ENCODE measurements around the gene HS3ST3B1. TPM values are rescaled to one million over a fixed set of nuclear protein-coding genes. Genes with fewer than 3 reads are reported as not detected.

HS3ST3B1 gene
- total RNA-seq, 1 experiment from 2014 or later, result 0.33 TPM

- TF ChIP-seq EZH2 (IDR thresholded peaks at IDR 0.05; ENCODE audit: low read length, unreplicated experiment), result no peak
- no peak for TF ChIP-seq EZH2phosphoT487 (IDR thresholded peaks at IDR 0.05; ENCODE audit: borderline replicate concordance, low read length)
- TF ChIP-seq CTCF (conservative IDR thresholded peaks at IDR 0.05; ENCODE audit: low read depth, low read length), result no peak
- Histone ChIP-seq H2AFZ (ENCODE audit: low read length) (no peak overlapping the region), H3K79me2 (ENCODE audit: low read length) (no peaks in the 10 kb centered on the region), H3F3A (ENCODE audit: low read length, unreplicated experiment) (no peaks in the 10 kb centered on the region), H4K20me1 (ENCODE audit: low read length) (no peaks in the 10 kb centered on the region), H3K9ac (ENCODE audit: low read length) (no peak overlapping the region), H3K27me3 (ENCODE audit: low read length) (peaks cover 80% of the 10 kb centered on the region), H3K36me3 (ENCODE audit: low read depth, low read length) (no peaks in the 10 kb centered on the region), H3K4me1 (ENCODE audit: insufficient read depth, low read length) (no peaks in the 10 kb centered on the region), H3K27ac (ENCODE audit: low read length) (no peak overlapping the region), H3K4me2 (ENCODE audit: low read length) (no peak overlapping the region), H3K4me3 (ENCODE audit: low read length) (no peak overlapping the region), H3K9me3 (ENCODE audit: low read length) (no peaks in the 10 kb centered on the region), H3K9me2 (replicated peaks; ENCODE audit: low read length) (no peaks in the 10 kb centered on the region)
- BruUV-seq (replicated peaks), result no TSS peak
- intact Hi-C loops (cut with micrococcal nuclease), result no loop called here
- ChIA-PET CTCF (no interaction called here), POLR2A (ENCODE audit: unreplicated experiment) (no interaction called here)
- ATAC-seq, result no peak
- DNase-seq, result no peak
Observed at GRCh38 chr17:14317383-14317782, 16.5 kb downstream of the HS3ST3B1 start.

- Histone ChIP-seq H3K36me3 (ENCODE audit: low read depth, low read length) (no peaks in the 10 kb centered on the region), H3K9me2 (replicated peaks; ENCODE audit: low read length) (no peaks in the 10 kb centered on the region), H3K4me2 (ENCODE audit: low read length) (no peak overlapping the region), H3K9ac (ENCODE audit: low read length) (no peak overlapping the region), H3K27ac (ENCODE audit: low read length) (no peak overlapping the region), H4K20me1 (ENCODE audit: low read length) (no peaks in the 10 kb centered on the region), H3K9me3 (ENCODE audit: low read length) (no peaks in the 10 kb centered on the region), H3K79me2 (ENCODE audit: low read length) (no peaks in the 10 kb centered on the region), H3K4me1 (ENCODE audit: insufficient read depth, low read length) (no peaks in the 10 kb centered on the region), H3K4me3 (ENCODE audit: low read length) (no peak overlapping the region), H2AFZ (ENCODE audit: low read length) (no peak overlapping the region), H3K27me3 (ENCODE audit: low read length) (peaks cover 87% of the 10 kb centered on the region), H3F3A (ENCODE audit: low read length, unreplicated experiment) (no peaks in the 10 kb centered on the region)
- no peak for DNase-seq
- CTCF ChIA-PET, result no interaction called here
- POLR2A ChIA-PET (ENCODE audit: unreplicated experiment), result no interaction called here
- intact Hi-C loops (cut with micrococcal nuclease), result no loop called here
- TF ChIP-seq EZH2phosphoT487 (IDR thresholded peaks at IDR 0.05; ENCODE audit: borderline replicate concordance, low read length) (no peak), EZH2 (IDR thresholded peaks at IDR 0.05; ENCODE audit: low read length, unreplicated experiment) (no peak), CTCF (conservative IDR thresholded peaks at IDR 0.05; ENCODE audit: low read depth, low read length) (no peak)
- no peak for ATAC-seq
- no TSS peak for BruUV-seq (replicated peaks)
Observed at GRCh38 chr17:14318109-14318917, 17.4 kb downstream of the HS3ST3B1 start.

- no peaks in the 10 kb centered on the region for H3K9me3 ChIP-seq (ENCODE audit: low read length)
- no peaks in the 10 kb centered on the region for H3K36me3 ChIP-seq (ENCODE audit: low read depth, low read length)
- TF ChIP-seq EZH2 (IDR thresholded peaks at IDR 0.05; ENCODE audit: low read length, unreplicated experiment), result no peak
- TF ChIP-seq EZH2phosphoT487 (IDR thresholded peaks at IDR 0.05; ENCODE audit: borderline replicate concordance, low read length), result no peak
- H3K9me2 ChIP-seq (replicated peaks; ENCODE audit: low read length), result no peaks in the 10 kb centered on the region
- CTCF ChIA-PET, result no interaction called here
- H3K4me2 ChIP-seq (ENCODE audit: low read length), result no peak overlapping the region
- H2AFZ ChIP-seq (ENCODE audit: low read length), result no peak overlapping the region
- peaks cover 92% of the 10 kb centered on the region for H3K27me3 ChIP-seq (ENCODE audit: low read length)
- H4K20me1 ChIP-seq (ENCODE audit: low read length), result no peaks in the 10 kb centered on the region
- ATAC-seq, result no peak
- H3K27ac ChIP-seq (ENCODE audit: low read length), result no peak overlapping the region
- H3K4me1 ChIP-seq (ENCODE audit: insufficient read depth, low read length), result no peaks in the 10 kb centered on the region
- no TSS peak for BruUV-seq (replicated peaks)
- POLR2A ChIA-PET (ENCODE audit: unreplicated experiment), result no interaction called here
- no peaks in the 10 kb centered on the region for H3K79me2 ChIP-seq (ENCODE audit: low read length)
- H3K9ac ChIP-seq (ENCODE audit: low read length), result no peak overlapping the region
- no peak for DNase-seq
- intact Hi-C loops (cut with micrococcal nuclease), result no loop called here
- H3F3A ChIP-seq (ENCODE audit: low read length, unreplicated experiment), result no peaks in the 10 kb centered on the region
- no peak overlapping the region for H3K4me3 ChIP-seq (ENCODE audit: low read length)
Observed at GRCh38 chr17:14318918-14319205, 18.0 kb downstream of the HS3ST3B1 start.
